Measurements from ENCODE around the gene GRAMD2B. TPM values are rescaled to one million over a fixed set of nuclear protein-coding genes. Genes with fewer than 3 reads are reported as not detected.

The GRAMD2B gene
- total RNA-seq, 1 experiment from 2014 or later, result 6.7 TPM

- Histone ChIP-seq H3K18ac (ENCODE audit: insufficient read length, low read depth, low read length) (no peak overlapping the region), H2BK120ac (ENCODE audit: low read depth, low read length, poor library complexity, severe bottlenecking) (no peak overlapping the region), H3K27ac (ENCODE audit: insufficient read length, low read depth, low read length) (no peak overlapping the region), H3K79me2 (ENCODE audit: insufficient read depth, low read length) (no peaks in the 10 kb centered on the region), H3K56ac (ENCODE audit: insufficient read length, low read depth, low read length) (no peak overlapping the region), H2AK5ac (ENCODE audit: insufficient read length, low read length) (no peak overlapping the region), H4K20me1 (ENCODE audit: control insufficient read depth, insufficient read depth, insufficient read length) (no peaks in the 10 kb centered on the region), H3K79me1 (ENCODE audit: insufficient read depth, low read depth, low read length, poor library complexity, severe bottlenecking) (no peaks in the 10 kb centered on the region), H3T11ph (ENCODE audit: low read length) (no peak overlapping the region), H3K23ac (ENCODE audit: insufficient read length, low read depth, low read length) (no peak overlapping the region), H3K9ac (ENCODE audit: extremely low read depth, insufficient read length, low read length) (no peak overlapping the region), H2BK20ac (ENCODE audit: low read depth, low read length, poor library complexity, severe bottlenecking) (no peak overlapping the region), H2BK12ac (ENCODE audit: insufficient read length, low read depth, low read length) (no peak overlapping the region), H3K14ac (ENCODE audit: insufficient read depth, low read length) (no peak overlapping the region), H2AFZ (ENCODE audit: low read length) (no peak overlapping the region), H4K91ac (ENCODE audit: insufficient read length, low read depth, low read length) (no peak overlapping the region), H3K4me2 (ENCODE audit: insufficient read depth, insufficient read length, low read length) (no peak overlapping the region), H2BK15ac (ENCODE audit: low read depth, low read length) (no peak overlapping the region), H3K4me1 (ENCODE audit: insufficient read depth, low read length) (no peaks in the 10 kb centered on the region), H4K8ac (replicated peaks; ENCODE audit: insufficient read length, low read depth, low read length) (no peak overlapping the region), H3K27me3 (ENCODE audit: insufficient read depth, low read length) (no peaks in the 10 kb centered on the region), H3K23me2 (ENCODE audit: insufficient read length, low read depth, low read length, poor library complexity, severe bottlenecking) (no peaks in the 10 kb centered on the region), H4K5ac (ENCODE audit: insufficient read length, low read depth, low read length) (no peak overlapping the region), H3K9me3 (ENCODE audit: control insufficient read depth, low read depth, low read length) (no peaks in the 10 kb centered on the region), H3K4ac (ENCODE audit: low read depth, low read length) (no peak overlapping the region), H2BK5ac (ENCODE audit: insufficient read length, low read length) (no peak overlapping the region)
- Mint-ChIP-seq H3K9me3 (no peaks in the 10 kb centered on the region), H3K36me3 (ENCODE audit: insufficient read depth in 1 of 3, low read depth in 3 of 3) (peaks cover 2 to 40% (median 29%) of the 10 kb centered on the region in 3 experiments; a peak in 6 of 7 replicates), H3K27ac (no peak overlapping the region), H3K27me3 (ENCODE audit: low read depth) (no peaks in the 10 kb centered on the region), H3K4me3 (no peak overlapping the region), H3K4me1 (no peaks in the 10 kb centered on the region)
- TF ChIP-seq CTCF (conservative IDR thresholded peaks at IDR 0.05), result no peak
- DNase-seq, result no peak
- WGBS (ENCODE audit: extremely low coverage, insufficient read length, low lambda C conversion rate), result no CpG with 5 or more reads among the region's 2 CpGs
These were observed 56.6 kb downstream of the GRAMD2B start for GRCh38 chr5:126479810-126480209.
